ENCODE measurements around the gene CUEDC1. TPM values are rescaled to one million over a fixed set of nuclear protein-coding genes. Genes with fewer than 3 reads are reported as not detected.
"Not testable (repeated sequence)": the region's sequence is repeated elsewhere in the genome, so short reads cannot be mapped to it uniquely, and the experiment has no call there.

CUEDC1 gene
- total RNA-seq, 2 donors from 2014 or later: 0.19 TPM; not detected in 1

- no peak overlapping the region for H3K4me3 Mint-ChIP-seq
These were observed 25.0 kb downstream of the CUEDC1 start for GRCh38 chr17:57930239-57930638.

GRCh38 chr17:57929386-57929785 is 25.8 kb downstream of the CUEDC1 start:
- Mint-ChIP-seq H3K27me3 (peaks cover 12 to 13% of the 10 kb centered on the region in 2 donors), H3K27ac (no peak overlapping the region), H3K9me3 (no peaks in the 10 kb centered on the region), H3K4me1 (ENCODE audit: low read depth in 2 of 2) (peaks cover 0 to 2% of the 10 kb centered on the region in 2 donors), H3K4me3 (no peak overlapping the region), H3K36me3 (no peaks in the 10 kb centered on the region)
- ATAC-seq: no peak
- no peak for DNase-seq (ENCODE audit: low spot score)

More at GRCh38 chr17:57930239-57930638, 25.0 kb downstream of the CUEDC1 start:
- peaks cover 9 to 13% of the 10 kb centered on the region in 2 donors for H3K27me3 Mint-ChIP-seq
- no peaks in the 10 kb centered on the region for H3K36me3 Mint-ChIP-seq
- H3K9me3 Mint-ChIP-seq: no peaks in the 10 kb centered on the region
- DNase-seq (ENCODE audit: low spot score) (no peak), ATAC-seq (no peak)
- H3K4me1 Mint-ChIP-seq (ENCODE audit: low read depth in 2 of 2): peaks cover 0 to 2% of the 10 kb centered on the region in 2 donors
- H3K27ac Mint-ChIP-seq: no peak overlapping the region

- H3K4me1 Mint-ChIP-seq (ENCODE audit: low read depth in 2 of 2): peaks cover 0 to 2% of the 10 kb centered on the region in 2 donors
- DNase-seq (ENCODE audit: low spot score): no peak
- no peak for ATAC-seq
- H3K27me3 Mint-ChIP-seq: peaks cover 12 to 13% of the 10 kb centered on the region in 2 donors
- H3K4me3 Mint-ChIP-seq: no peak overlapping the region
- H3K36me3 Mint-ChIP-seq: no peaks in the 10 kb centered on the region
- H3K9me3 Mint-ChIP-seq: no peaks in the 10 kb centered on the region
- H3K27ac Mint-ChIP-seq: no peak overlapping the region
These were observed 26.3 kb downstream of the CUEDC1 start for GRCh38 chr17:57928928-57929327.

- ATAC-seq: no peak
- H3K27me3 Mint-ChIP-seq: peaks cover 13 to 15% of the 10 kb centered on the region in 2 donors
These were observed 28.0 kb downstream of the CUEDC1 start for GRCh38 chr17:57927048-57927723.

GRCh38 chr17:57926723-57927047 is 28.5 kb downstream of the CUEDC1 start:
- H3K9me3 Mint-ChIP-seq: no peaks in the 10 kb centered on the region
- H3K27ac Mint-ChIP-seq: no peak overlapping the region
- H3K4me1 Mint-ChIP-seq (ENCODE audit: low read depth in 2 of 2): peaks cover 0 to 7% of the 10 kb centered on the region in 2 donors
- H3K27me3 Mint-ChIP-seq: peaks cover 13% of the 10 kb centered on the region in 2 donors
- no peaks in the 10 kb centered on the region for H3K36me3 Mint-ChIP-seq
- no peak overlapping the region for H3K4me3 Mint-ChIP-seq
- no peak for ATAC-seq
- no peak for DNase-seq (ENCODE audit: low spot score)

More at GRCh38 chr17:57927048-57927723, 28.0 kb downstream of the CUEDC1 start:
- no peak overlapping the region for H3K27ac Mint-ChIP-seq
- no peak for DNase-seq (ENCODE audit: low spot score)
- no peaks in the 10 kb centered on the region for H3K36me3 Mint-ChIP-seq
- no peak overlapping the region for H3K4me3 Mint-ChIP-seq
- peaks cover 0 to 7% of the 10 kb centered on the region in 2 donors for H3K4me1 Mint-ChIP-seq (ENCODE audit: low read depth in 2 of 2)
- no peaks in the 10 kb centered on the region for H3K9me3 Mint-ChIP-seq

GRCh38 chr17:57925361-57925990 is 29.7 kb downstream of the CUEDC1 start:
- Mint-ChIP-seq H3K36me3 (no peaks in the 10 kb centered on the region), H3K4me3 (no peak overlapping the region), H3K27me3 (peaks cover 7 to 10% of the 10 kb centered on the region in 2 donors), H3K9me3 (no peaks in the 10 kb centered on the region), H3K27ac (no peak overlapping the region), H3K4me1 (ENCODE audit: low read depth in 2 of 2) (peaks cover 0 to 7% of the 10 kb centered on the region in 2 donors)
- DNase-seq (ENCODE audit: low spot score) (no peak), ATAC-seq (no peak)

GRCh38 chr17:57924677-57925076 is 30.5 kb downstream of the CUEDC1 start:
- Mint-ChIP-seq H3K9me3 (no peaks in the 10 kb centered on the region), H3K4me3 (no peak overlapping the region), H3K27ac (no peak overlapping the region), H3K27me3 (peaks cover 7 to 10% of the 10 kb centered on the region in 2 donors), H3K4me1 (ENCODE audit: low read depth in 2 of 2) (peaks cover 0 to 7% of the 10 kb centered on the region in 2 donors), H3K36me3 (no peaks in the 10 kb centered on the region)
- ATAC-seq (no peak), DNase-seq (ENCODE audit: low spot score) (no peak)

GRCh38 chr17:57923182-57923872 is 31.9 kb downstream of the CUEDC1 start:
- peaks cover 0 to 7% of the 10 kb centered on the region in 2 donors for H3K4me1 Mint-ChIP-seq (ENCODE audit: low read depth in 2 of 2)
- H3K4me3 Mint-ChIP-seq: no peak overlapping the region
- H3K27me3 Mint-ChIP-seq: peaks cover 7 to 10% of the 10 kb centered on the region in 2 donors
- ATAC-seq (no peak), DNase-seq (ENCODE audit: low spot score) (no peak)
- no peak overlapping the region for H3K27ac Mint-ChIP-seq
- H3K9me3 Mint-ChIP-seq: no peaks in the 10 kb centered on the region
- H3K36me3 Mint-ChIP-seq: no peaks in the 10 kb centered on the region

- not testable (repeated sequence) for H3K4me1 Mint-ChIP-seq (ENCODE audit: low read depth in 2 of 2); DNase-seq (ENCODE audit: low spot score); H3K4me3 Mint-ChIP-seq; H3K9me3 Mint-ChIP-seq; H3K36me3 Mint-ChIP-seq; H3K27ac Mint-ChIP-seq; ATAC-seq
- H3K27me3 Mint-ChIP-seq: peaks cover 7 to 10% of the 10 kb centered on the region in 2 donors
These were observed 32.5 kb downstream of the CUEDC1 start for GRCh38 chr17:57922745-57923144.

GRCh38 chr17:57920916-57921703 is 34.1 kb downstream of the CUEDC1 start:
- Mint-ChIP-seq H3K4me1 (ENCODE audit: low read depth in 2 of 2) (peaks cover 0 to 4% of the 10 kb centered on the region in 2 donors), H3K4me3 (no peak overlapping the region), H3K27me3 (peaks cover 0 to 7% of the 10 kb centered on the region in 2 donors), H3K9me3 (no peaks in the 10 kb centered on the region), H3K36me3 (no peaks in the 10 kb centered on the region), H3K27ac (no peak overlapping the region)
- DNase-seq (ENCODE audit: low spot score): no peak
- ATAC-seq: no peak

GRCh38 chr17:57919918-57920317 is 35.3 kb downstream of the CUEDC1 start:
- H3K9me3 Mint-ChIP-seq: no peaks in the 10 kb centered on the region
- H3K27ac Mint-ChIP-seq: no peak overlapping the region
- no peak for DNase-seq (ENCODE audit: low spot score)
- no peaks in the 10 kb centered on the region for H3K36me3 Mint-ChIP-seq
- ATAC-seq: no peak
- H3K4me1 Mint-ChIP-seq (ENCODE audit: low read depth in 2 of 2): peaks cover 0 to 4% of the 10 kb centered on the region in 2 donors
- H3K27me3 Mint-ChIP-seq: peaks cover 0 to 6% of the 10 kb centered on the region in 2 donors
- no peak overlapping the region for H3K4me3 Mint-ChIP-seq

- Mint-ChIP-seq H3K9me3 (no peaks in the 10 kb centered on the region), H3K27ac (no peak overlapping the region), H3K4me1 (ENCODE audit: low read depth in 2 of 2) (peaks cover 0 to 3% of the 10 kb centered on the region in 2 donors), H3K27me3 (peaks cover 4 to 5% of the 10 kb centered on the region in 2 donors), H3K4me3 (no peak overlapping the region), H3K36me3 (no peaks in the 10 kb centered on the region)
- no peak for DNase-seq (ENCODE audit: low spot score)
- ATAC-seq: no peak
These were observed 37.0 kb downstream of the CUEDC1 start for GRCh38 chr17:57918017-57918895.
